ENCODE data around the gene ZNFX1.

DNA sequence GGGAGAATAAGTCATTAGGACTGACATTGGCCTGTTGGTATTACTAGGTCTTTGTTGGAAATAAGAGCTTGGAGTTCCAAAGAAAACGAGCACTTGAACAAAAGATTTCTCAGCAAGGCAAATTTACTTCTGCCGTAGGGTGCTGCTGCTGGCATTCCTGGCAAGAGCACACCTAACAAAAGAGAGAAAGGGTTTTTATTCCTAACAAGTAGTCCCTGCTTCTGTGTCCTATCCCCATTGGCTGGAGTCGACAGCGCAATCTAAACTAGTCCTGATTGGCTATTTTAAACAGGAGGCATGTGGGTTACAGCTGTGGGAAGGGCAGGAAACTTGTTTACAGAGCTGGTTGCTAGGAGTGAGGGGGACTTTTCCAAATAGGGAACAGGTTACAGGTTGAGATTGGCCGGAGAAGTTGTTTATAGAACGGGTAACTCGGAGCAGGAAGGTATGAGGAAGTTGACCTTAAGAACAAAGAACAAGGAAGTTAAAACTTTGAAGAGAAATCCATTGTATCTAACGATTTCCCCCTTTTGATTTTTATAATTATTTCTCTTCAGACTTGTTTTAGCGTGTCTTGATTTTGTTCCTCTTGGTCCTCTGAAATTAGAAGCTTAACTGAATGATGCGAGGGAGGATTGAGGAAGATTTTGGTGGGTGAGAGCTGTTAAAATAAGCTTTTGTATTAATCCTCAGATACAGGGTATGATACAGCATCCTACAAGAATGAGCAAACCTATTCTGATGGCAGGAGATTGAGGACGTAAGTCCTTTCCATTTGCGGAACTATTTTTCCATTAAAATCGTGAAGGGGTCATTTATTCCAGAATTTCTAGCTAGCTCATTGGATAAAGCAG, 3.4 kb upstream of the ZNFX1 start:
- TF ChIP-seq, protein P1, sequence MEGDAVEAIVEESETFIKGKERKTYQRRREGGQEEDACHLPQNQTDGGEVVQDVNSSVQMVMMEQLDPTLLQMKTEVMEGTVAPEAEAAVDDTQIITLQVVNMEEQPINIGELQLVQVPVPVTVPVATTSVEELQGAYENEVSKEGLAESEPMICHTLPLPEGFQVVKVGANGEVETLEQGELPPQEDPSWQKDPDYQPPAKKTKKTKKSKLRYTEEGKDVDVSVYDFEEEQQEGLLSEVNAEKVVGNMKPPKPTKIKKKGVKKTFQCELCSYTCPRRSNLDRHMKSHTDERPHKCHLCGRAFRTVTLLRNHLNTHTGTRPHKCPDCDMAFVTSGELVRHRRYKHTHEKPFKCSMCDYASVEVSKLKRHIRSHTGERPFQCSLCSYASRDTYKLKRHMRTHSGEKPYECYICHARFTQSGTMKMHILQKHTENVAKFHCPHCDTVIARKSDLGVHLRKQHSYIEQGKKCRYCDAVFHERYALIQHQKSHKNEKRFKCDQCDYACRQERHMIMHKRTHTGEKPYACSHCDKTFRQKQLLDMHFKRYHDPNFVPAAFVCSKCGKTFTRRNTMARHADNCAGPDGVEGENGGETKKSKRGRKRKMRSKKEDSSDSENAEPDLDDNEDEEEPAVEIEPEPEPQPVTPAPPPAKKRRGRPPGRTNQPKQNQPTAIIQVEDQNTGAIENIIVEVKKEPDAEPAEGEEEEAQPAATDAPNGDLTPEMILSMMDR (IDR thresholded peaks at IDR 0.05; ENCODE audit: borderline replicate concordance, extremely low read depth, low read length, poor library complexity, severe bottlenecking), result no peak
- no peak for TF ChIP-seq EZH2 (IDR thresholded peaks at IDR 0.05; ENCODE audit: borderline replicate concordance, low read depth, low read length, severe bottlenecking)
